ENCODE measurements around the gene TMCC3.

Gene TMCC3

DNA sequence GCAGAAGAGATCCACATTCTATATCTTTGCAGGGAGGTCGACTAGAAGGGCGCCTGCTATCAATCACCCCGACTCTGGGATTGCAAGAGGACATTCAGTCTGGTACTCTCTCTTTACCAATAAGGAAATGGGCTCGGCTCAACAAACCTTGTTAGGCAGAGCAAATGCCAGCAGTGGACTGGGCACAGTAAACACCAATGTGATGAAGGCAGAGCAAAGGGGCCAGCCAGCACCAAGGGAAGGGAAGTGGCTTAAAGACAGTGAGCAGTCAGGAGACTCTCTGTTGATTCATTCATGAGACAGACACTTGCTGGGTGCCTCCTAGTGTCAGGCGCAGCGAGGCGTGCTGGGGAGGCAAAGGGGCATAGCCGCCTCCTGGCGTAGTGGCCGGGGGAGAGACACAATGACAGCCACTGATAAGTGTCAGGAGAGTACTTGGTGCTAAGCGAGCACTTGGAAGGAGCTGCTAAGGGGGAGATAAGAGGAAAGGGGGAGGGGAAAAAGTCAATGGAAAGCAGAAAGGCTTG lies 34.1 kb downstream of the TMCC3 start (continued):
- no peak for TF ChIP-seq SCRT1 (tag by site-specific recombination; IDR thresholded peaks at IDR 0.05; ENCODE audit: borderline replicate concordance)
- TF ChIP-seq ZSCAN16 (tag by site-specific recombination; IDR thresholded peaks at IDR 0.05), result no peak
- no peak for TF ChIP-seq ZNF510 (tag by site-specific recombination; IDR thresholded peaks at IDR 0.05; ENCODE audit: insufficient replicate concordance)
- no peak for TF ChIP-seq ZNF785 (tag by site-specific recombination; IDR thresholded peaks at IDR 0.05)
- TF ChIP-seq ZNF549 (tag by site-specific recombination; IDR thresholded peaks at IDR 0.05), result no peak
- no peak for TF ChIP-seq ZNF501 (tag by site-specific recombination; IDR thresholded peaks at IDR 0.05)
- TF ChIP-seq WT1 (tag by site-specific recombination; IDR thresholded peaks at IDR 0.05), result peak; percentile 91
- TF ChIP-seq ZNF747 (tag by site-specific recombination; IDR thresholded peaks at IDR 0.05), result no peak
- TF ChIP-seq, protein P1, sequence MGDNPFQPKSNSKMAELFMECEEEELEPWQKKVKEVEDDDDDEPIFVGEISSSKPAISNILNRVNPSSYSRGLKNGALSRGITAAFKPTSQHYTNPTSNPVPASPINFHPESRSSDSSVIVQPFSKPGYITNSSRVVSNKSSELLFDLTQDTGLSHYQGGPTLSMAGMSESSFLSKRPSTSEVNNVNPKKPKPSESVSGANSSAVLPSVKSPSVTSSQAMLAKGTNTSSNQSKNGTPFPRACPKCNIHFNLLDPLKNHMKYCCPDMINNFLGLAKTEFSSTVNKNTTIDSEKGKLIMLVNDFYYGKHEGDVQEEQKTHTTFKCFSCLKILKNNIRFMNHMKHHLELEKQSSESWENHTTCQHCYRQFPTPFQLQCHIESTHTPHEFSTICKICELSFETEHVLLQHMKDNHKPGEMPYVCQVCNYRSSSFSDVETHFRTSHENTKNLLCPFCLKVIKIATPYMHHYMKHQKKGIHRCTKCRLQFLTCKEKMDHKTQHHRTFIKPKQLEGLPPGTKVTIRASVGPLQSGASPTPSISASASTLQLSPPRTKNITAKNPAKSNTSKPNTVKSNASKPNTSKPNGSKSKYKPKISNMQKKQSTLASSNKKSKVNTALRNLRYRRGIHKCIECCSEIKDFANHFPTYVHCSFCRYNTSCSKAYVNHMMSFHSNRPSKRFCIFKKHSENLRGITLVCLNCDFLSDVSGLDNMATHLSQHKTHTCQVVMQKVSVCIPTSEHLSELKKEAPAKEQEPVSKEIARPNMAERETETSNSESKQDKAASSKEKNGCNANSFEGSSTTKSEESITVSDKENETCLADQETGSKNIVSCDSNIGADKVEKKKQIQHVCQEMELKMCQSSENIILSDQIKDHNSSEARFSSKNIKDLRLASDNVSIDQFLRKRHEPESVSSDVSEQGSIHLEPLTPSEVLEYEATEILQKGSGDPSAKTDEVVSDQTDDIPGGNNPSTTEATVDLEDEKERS (tag by site-specific recombination; IDR thresholded peaks at IDR 0.05), result no peak
- no peak for TF ChIP-seq SP3 (tag by site-specific recombination; IDR thresholded peaks at IDR 0.05)
- no peak for TF ChIP-seq ZNF311 (tag by site-specific recombination; IDR thresholded peaks at IDR 0.05; ENCODE audit: borderline replicate concordance)
- TF ChIP-seq ZNF146 (tag by site-specific recombination; IDR thresholded peaks at IDR 0.05), result no peak
- no peak for TF ChIP-seq GLI2 (tag by site-specific recombination; IDR thresholded peaks at IDR 0.05; ENCODE audit: borderline replicate concordance, low read depth)
- TF ChIP-seq, protein P2, sequence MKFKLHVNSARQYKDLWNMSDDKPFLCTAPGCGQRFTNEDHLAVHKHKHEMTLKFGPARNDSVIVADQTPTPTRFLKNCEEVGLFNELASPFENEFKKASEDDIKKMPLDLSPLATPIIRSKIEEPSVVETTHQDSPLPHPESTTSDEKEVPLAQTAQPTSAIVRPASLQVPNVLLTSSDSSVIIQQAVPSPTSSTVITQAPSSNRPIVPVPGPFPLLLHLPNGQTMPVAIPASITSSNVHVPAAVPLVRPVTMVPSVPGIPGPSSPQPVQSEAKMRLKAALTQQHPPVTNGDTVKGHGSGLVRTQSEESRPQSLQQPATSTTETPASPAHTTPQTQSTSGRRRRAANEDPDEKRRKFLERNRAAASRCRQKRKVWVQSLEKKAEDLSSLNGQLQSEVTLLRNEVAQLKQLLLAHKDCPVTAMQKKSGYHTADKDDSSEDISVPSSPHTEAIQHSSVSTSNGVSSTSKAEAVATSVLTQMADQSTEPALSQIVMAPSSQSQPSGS (tag by site-specific recombination; IDR thresholded peaks at IDR 0.05; ENCODE audit: low read depth), result no peak
- no peak for TF ChIP-seq ZNF175 (tag by site-specific recombination; IDR thresholded peaks at IDR 0.05)
- TF ChIP-seq ZNF473 (tag by site-specific recombination; IDR thresholded peaks at IDR 0.05), result no peak
- TF ChIP-seq, protein P3, sequence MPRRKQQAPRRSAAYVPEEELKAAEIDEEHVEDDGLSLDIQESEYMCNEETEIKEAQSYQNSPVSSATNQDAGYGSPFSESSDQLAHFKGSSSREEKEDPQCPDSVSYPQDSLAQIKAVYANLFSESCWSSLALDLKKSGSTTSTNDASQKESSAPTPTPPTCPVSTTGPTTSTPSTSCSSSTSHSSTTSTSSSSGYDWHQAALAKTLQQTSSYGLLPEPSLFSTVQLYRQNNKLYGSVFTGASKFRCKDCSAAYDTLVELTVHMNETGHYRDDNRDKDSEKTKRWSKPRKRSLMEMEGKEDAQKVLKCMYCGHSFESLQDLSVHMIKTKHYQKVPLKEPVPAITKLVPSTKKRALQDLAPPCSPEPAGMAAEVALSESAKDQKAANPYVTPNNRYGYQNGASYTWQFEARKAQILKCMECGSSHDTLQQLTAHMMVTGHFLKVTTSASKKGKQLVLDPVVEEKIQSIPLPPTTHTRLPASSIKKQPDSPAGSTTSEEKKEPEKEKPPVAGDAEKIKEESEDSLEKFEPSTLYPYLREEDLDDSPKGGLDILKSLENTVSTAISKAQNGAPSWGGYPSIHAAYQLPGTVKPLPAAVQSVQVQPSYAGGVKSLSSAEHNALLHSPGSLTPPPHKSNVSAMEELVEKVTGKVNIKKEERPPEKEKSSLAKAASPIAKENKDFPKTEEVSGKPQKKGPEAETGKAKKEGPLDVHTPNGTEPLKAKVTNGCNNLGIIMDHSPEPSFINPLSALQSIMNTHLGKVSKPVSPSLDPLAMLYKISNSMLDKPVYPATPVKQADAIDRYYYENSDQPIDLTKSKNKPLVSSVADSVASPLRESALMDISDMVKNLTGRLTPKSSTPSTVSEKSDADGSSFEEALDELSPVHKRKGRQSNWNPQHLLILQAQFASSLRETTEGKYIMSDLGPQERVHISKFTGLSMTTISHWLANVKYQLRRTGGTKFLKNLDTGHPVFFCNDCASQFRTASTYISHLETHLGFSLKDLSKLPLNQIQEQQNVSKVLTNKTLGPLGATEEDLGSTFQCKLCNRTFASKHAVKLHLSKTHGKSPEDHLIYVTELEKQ (tag by site-specific recombination; IDR thresholded peaks at IDR 0.05; ENCODE audit: borderline replicate concordance), result no peak
- TF ChIP-seq, protein P4, sequence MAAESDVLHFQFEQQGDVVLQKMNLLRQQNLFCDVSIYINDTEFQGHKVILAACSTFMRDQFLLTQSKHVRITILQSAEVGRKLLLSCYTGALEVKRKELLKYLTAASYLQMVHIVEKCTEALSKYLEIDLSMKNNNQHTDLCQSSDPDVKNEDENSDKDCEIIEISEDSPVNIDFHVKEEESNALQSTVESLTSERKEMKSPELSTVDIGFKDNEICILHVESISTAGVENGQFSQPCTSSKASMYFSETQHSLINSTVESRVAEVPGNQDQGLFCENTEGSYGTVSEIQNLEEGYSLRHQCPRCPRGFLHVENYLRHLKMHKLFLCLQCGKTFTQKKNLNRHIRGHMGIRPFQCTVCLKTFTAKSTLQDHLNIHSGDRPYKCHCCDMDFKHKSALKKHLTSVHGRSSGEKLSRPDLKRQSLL (tag by site-specific recombination; IDR thresholded peaks at IDR 0.05), result no peak
- TF ChIP-seq ZNF350 (tag by site-specific recombination; IDR thresholded peaks at IDR 0.05), result no peak
- no peak for TF ChIP-seq TCF7L2 (IDR thresholded peaks at IDR 0.05; ENCODE audit: borderline replicate concordance, low read depth, low read length)
- TF ChIP-seq ZNF521 (tag by site-specific recombination; IDR thresholded peaks at IDR 0.05), result no peak
- TF ChIP-seq ZEB2 (tag by site-specific recombination; IDR thresholded peaks at IDR 0.05), result no peak
- TF ChIP-seq ZNF10 (tag by site-specific recombination; IDR thresholded peaks at IDR 0.05), result peak; percentile 81; the same call in 1 of the 2 replicates
- no peak for TF ChIP-seq ZNF16 (tag by site-specific recombination; IDR thresholded peaks at IDR 0.05; ENCODE audit: low read depth)
- no peak for TF ChIP-seq GFI1B (tag by site-specific recombination; IDR thresholded peaks at IDR 0.05)
- TF ChIP-seq, protein P5, sequence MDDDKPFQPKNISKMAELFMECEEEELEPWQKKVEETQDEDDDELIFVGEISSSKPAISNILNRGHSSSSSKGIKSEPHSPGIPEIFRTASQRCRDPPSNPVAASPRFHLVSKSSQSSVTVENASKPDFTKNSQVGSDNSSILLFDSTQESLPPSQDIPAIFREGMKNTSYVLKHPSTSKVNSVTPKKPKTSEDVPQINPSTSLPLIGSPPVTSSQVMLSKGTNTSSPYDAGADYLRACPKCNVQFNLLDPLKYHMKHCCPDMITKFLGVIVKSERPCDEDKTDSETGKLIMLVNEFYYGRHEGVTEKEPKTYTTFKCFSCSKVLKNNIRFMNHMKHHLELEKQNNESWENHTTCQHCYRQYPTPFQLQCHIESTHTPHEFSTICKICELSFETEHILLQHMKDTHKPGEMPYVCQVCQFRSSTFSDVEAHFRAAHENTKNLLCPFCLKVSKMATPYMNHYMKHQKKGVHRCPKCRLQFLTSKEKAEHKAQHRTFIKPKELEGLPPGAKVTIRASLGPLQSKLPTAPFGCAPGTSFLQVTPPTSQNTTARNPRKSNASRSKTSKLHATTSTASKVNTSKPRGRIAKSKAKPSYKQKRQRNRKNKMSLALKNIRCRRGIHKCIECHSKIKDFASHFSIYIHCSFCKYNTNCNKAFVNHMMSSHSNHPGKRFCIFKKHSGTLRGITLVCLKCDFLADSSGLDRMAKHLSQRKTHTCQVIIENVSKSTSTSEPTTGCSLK (tag by site-specific recombination; IDR thresholded peaks at IDR 0.05), result no peak
- TF ChIP-seq ZNF202 (tag by site-specific recombination; IDR thresholded peaks at IDR 0.05; ENCODE audit: borderline replicate concordance), result no peak
- no peak for TF ChIP-seq ZNF24 (tag by site-specific recombination; IDR thresholded peaks at IDR 0.05)
